Muscle of arm (tissue), 12 donors: ENCODE measurements around the gene DRC3. TPM values are rescaled to one million over a fixed set of nuclear protein-coding genes. Genes with fewer than 3 reads are reported as not detected.

Experiments
- DNase-seq: peaks from one replicate; pipeline ENCODE4 v3.0.0-alpha.2; 2013
- polyA plus RNA-seq, 12 donors: library from polyadenylated mRNA; unstranded; fragments of 120-200 nt; gene quantifications; one replicate each; pipeline ENCODE4 v1.2.1, GENCODE V29; 2013; ENCODE audit not compliant: insufficient read length in 12 of 12

Gene DRC3
- polyA plus RNA-seq, 12 donors, result 3.4 to 9.0 (median 6.0) TPM; not detected in 1

- no peak for DNase-seq
These were observed 73.2 kb downstream of the DRC3 start for GRCh38 chr17:18045691-18046350.

GRCh38 chr17:18055597-18055996 lies 82.9 kb downstream of the DRC3 start:
- DNase-seq, result no peak

DNA sequence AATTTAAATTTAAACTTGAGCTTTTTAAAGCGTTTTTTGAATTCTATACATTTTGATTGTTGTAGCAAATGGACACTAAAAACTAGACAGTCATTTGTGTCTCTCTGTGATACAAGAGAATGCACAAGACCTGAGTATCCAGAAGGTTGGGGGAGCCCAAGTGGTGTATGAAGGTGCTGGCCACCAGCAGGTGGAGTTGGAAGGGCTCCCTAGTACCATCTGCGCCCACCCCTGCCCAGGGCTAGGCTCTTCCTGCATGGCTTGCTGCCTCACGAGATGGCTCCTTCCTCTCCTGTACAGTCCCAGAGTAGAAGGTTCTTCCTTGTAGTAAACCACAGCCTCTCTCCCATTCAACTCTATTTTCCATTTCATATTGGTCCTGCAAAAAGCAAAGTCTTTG lies 83.6 kb downstream of the DRC3 start:
- no peak for DNase-seq

GRCh38 chr17:18059283-18059682 lies 86.6 kb downstream of the DRC3 start:
- DNase-seq, result no peak

DNA sequence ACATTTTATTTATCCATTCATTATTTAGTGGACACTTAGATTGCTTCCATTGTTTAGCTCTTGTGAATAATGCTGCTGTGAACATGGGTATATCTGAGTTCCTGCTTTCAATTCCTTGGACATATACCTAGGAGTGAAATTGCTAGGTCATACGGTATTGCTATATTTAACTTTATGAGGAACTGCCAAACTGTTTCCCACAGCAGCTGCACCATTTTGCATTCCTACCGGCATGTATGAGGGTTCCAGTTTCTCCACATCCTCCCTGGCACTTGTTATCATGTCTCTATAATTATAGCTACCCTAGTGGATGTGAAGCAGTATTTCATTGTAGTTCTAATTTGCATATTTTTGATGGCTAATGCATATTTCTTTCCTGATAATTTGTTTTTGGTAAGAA lies 91.4 kb downstream of the DRC3 start:
- no peak for DNase-seq

GRCh38 chr17:18065546-18065945 lies 92.9 kb downstream of the DRC3 start:
- no peak for DNase-seq

Other genes with a start within 250 kb of the DRC3 start
- 10 to 100 TPM in 11 of 12 donors, not detected in 1; 24.4 to 71.9 (median 29.6) TPM for gene SREBF1, start 135.9 kb upstream of the DRC3 start, polyA plus RNA-seq
- 10 to 100 TPM in 11 of 12 donors, not detected in 1; 24.6 to 54.9 (median 38.8) TPM for gene TOM1L2, start 462 bp upstream of the DRC3 start, polyA plus RNA-seq
- gene ATPAF2, start 66.3 kb downstream of the DRC3 start, polyA plus RNA-seq, result 10 to 100 TPM in 11 of 12 donors, not detected in 1; 11.0 to 28.0 (median 14.4) TPM
- gene GID4, start 66.5 kb downstream of the DRC3 start, polyA plus RNA-seq, result 10 to 100 TPM in 11 of 12 donors, not detected in 1; 10.4 to 14.1 (median 12.8) TPM
- 10 to 100 TPM in 11 of 12 donors, not detected in 1; 19.5 to 29.4 (median 23.3) TPM for gene DRG2, start 115.1 kb downstream of the DRC3 start, polyA plus RNA-seq
- gene MYO15A, start 135.9 kb downstream of the DRC3 start, polyA plus RNA-seq, result 1 to 10 TPM in 6 of 12 donors, under 1 TPM in 4, not detected in 2; 0.53 to 2.0 (median 1.2) TPM
- gene ALKBH5, start 211.0 kb downstream of the DRC3 start, polyA plus RNA-seq, result 10 to 100 TPM in 11 of 12 donors, not detected in 1; 50.4 to 83.7 (median 67.2) TPM